PC-9 (cell line): ENCODE data around the gene CDK17. TPM values are rescaled to one million over a fixed set of nuclear protein-coding genes. Genes with fewer than 3 reads are reported as not detected.
"Not testable (repeated sequence)": the region's sequence is repeated elsewhere in the genome, so short reads cannot be mapped to it uniquely, and the experiment has no call there.

ENCODE experiments used
- BruUV-seq: library from RNA; stranded (reverse); fragments of 400-500 nt; replicated peaks from 2 replicates; lab custom pipeline; 2021; lab: Mats Ljungman, UMichigan
- CTCF ChIA-PET: fragments of 300-600 bp; sonication (Branson Sonifier 250); formaldehyde crosslinking; loops from one replicate; lab custom pipeline; 2022; ENCODE audit warnings: antibody characterized with exemption; lab: Charles Lee
- POLR2A ChIA-PET: fragments of 300-600 bp; sonication (Branson Sonifier 250); formaldehyde crosslinking; loops from one replicate; lab custom pipeline; 2022; ENCODE audit warnings: antibody characterized with exemption; ENCODE audit not compliant: unreplicated experiment; lab: Charles Lee
- DNase-seq, 2 experiments: peaks; one replicate each; pipeline versions ENCODE4 v3.0.0 to v3.0.0-alpha.2; 2015 to 2022; ENCODE audit warnings: mixed read lengths in 1 of 2
- H2AFZ ChIP-seq: fragments of 200-600 bp; sonication (generic); 2 replicates; pipeline ENCODE4 v1.8.1; 2017; ENCODE audit warnings: antibody characterized with exemption
- H3F3A ChIP-seq: fragments of 200-600 bp; sonication (generic); 2 replicates; pipeline ENCODE4 v1.8.1; 2017; ENCODE audit warnings: antibody characterized with exemption, mild to moderate bottlenecking, low read depth; ENCODE audit not compliant: insufficient read depth
- H3K27ac ChIP-seq: fragments of 200-600 bp; sonication (generic); 2 replicates; pipeline ENCODE4 v1.6.1; 2016; ENCODE audit warnings: mixed run types
- H3K27me3 ChIP-seq: fragments of 200-600 bp; sonication (generic); 2 replicates; pipeline ENCODE4 v1.6.1; 2016; ENCODE audit warnings: low read depth, mixed run types; ENCODE audit not compliant: insufficient read depth
- H3K36me3 ChIP-seq: fragments of 200-600 bp; sonication (generic); 2 replicates; pipeline ENCODE4 v1.6.1; 2016; ENCODE audit warnings: low read depth, mixed run types
- H3K4me1 ChIP-seq: fragments of 200-600 bp; sonication (generic); replicated peaks from 2 replicates; pipeline ENCODE4 v1.6.1; 2016; ENCODE audit warnings: mixed run types; ENCODE audit not compliant: insufficient read depth
- H3K4me2 ChIP-seq: fragments of 200-600 bp; sonication (generic); 2 replicates; pipeline ENCODE4 v1.6.1; 2017; ENCODE audit warnings: mixed run types
- H3K4me3 ChIP-seq: fragments of 200-600 bp; sonication (generic); 2 replicates; pipeline ENCODE4 v1.6.1; 2016; ENCODE audit warnings: mixed run types
- H3K79me2 ChIP-seq: fragments of 200-600 bp; sonication (generic); 2 replicates; pipeline ENCODE4 v1.6.1; 2017; ENCODE audit warnings: low read depth, mixed run types
- H3K9me2 ChIP-seq: fragments of 200-600 bp; sonication (generic); 2 replicates; pipeline ENCODE4 v1.8.1; 2017; ENCODE audit warnings: mild to moderate bottlenecking; ENCODE audit not compliant: insufficient read depth
- H3K9me3 ChIP-seq: fragments of 200-600 bp; sonication (generic); 2 replicates; pipeline ENCODE4 v1.8.1; 2016; ENCODE audit warnings: low read depth; ENCODE audit not compliant: insufficient read depth
- H4K20me1 ChIP-seq: fragments of 200-600 bp; sonication (generic); 2 replicates; pipeline ENCODE4 v1.8.1; 2017; ENCODE audit not compliant: insufficient read depth
- CTCF ChIP-seq: fragments of 200-600 bp; sonication (generic); conservative IDR thresholded peaks from 2 replicates; pipeline ENCODE4 v1.6.1; 2017; ENCODE audit warnings: mixed run types, antibody characterized with exemption, mild to moderate bottlenecking, moderate library complexity
- EZH2 ChIP-seq: fragments of 200-600 bp; sonication (generic); IDR thresholded peaks from 2 replicates; pipeline ENCODE4 v1.8.0; 2017; ENCODE audit warnings: antibody characterized with exemption, low read depth
- intact Hi-C: fragments of 100-400 bp; cut with micrococcal nuclease; formaldehyde crosslinking; loops from one replicate; pipeline ENCODE4 v1.10.0; 2022; ENCODE audit not compliant: unreplicated experiment
- total RNA-seq: library from RNA; stranded (reverse); gene quantifications from 2 replicates; pipeline ENCODE4 v1.2.3, GENCODE V29; 2021

CDK17 gene
- total RNA-seq, 1 experiment from 2014 or later: 29.0 TPM

GRCh38 chr12:96396914-96397313, 3.3 kb downstream of the CDK17 start:
- H3K79me2 ChIP-seq: peaks cover 76% of the 10 kb centered on the region
- H3K27ac ChIP-seq: no peak overlapping the region
- no peaks in the 10 kb centered on the region for H3K27me3 ChIP-seq
- H3K36me3 ChIP-seq: 0 out of 2 replicates have a peak, but pooled peaks cover 5% of the 10 kb centered on the region
- DNase-seq: no peak
- peak overlapping the region; percentile 96 for H3K4me2 ChIP-seq
- peaks cover 33% of the 10 kb centered on the region for H3K4me1 ChIP-seq
- H3K9me3 ChIP-seq: no peaks in the 10 kb centered on the region
- no peak overlapping the region for H3K4me3 ChIP-seq
- intact Hi-C loops: loop anchor here (5.0 to 10.0 kb wide), 2 partner anchors 45 to 102 kb away; no protein-coding TSS in a partner anchor
- H2AFZ ChIP-seq: no peak overlapping the region
- ChIA-PET CTCF (no interaction called here), POLR2A (interaction anchor here (0.6 kb wide), 1 partner anchor 783 kb away, joined by 3 read pairs; no protein-coding TSS in a partner anchor)
- H3F3A ChIP-seq: peaks cover 30% of the 10 kb centered on the region
- no peak for TF ChIP-seq EZH2
- no peak for TF ChIP-seq CTCF
- H4K20me1 ChIP-seq: peaks cover 42% of the 10 kb centered on the region
- no peaks in the 10 kb centered on the region for H3K9me2 ChIP-seq
- no TSS peak for BruUV-seq

- Histone ChIP-seq H3F3A (peaks cover 25% of the 10 kb centered on the region), H3K79me2 (peaks cover 83% of the 10 kb centered on the region), H3K9me2 (no peaks in the 10 kb centered on the region), H4K20me1 (peaks cover 42% of the 10 kb centered on the region), H3K27ac (no peak overlapping the region), H3K27me3 (no peaks in the 10 kb centered on the region), H3K36me3 (0 out of 2 replicates have a peak, but pooled peaks cover 5% of the 10 kb centered on the region), H3K4me2 (peak overlapping the region; percentile 96), H3K4me3 (no peak overlapping the region), H3K4me1 (peaks cover 27% of the 10 kb centered on the region), H3K9me3 (no peaks in the 10 kb centered on the region), H2AFZ (no peak overlapping the region)
- DNase-seq: no peak
- TF ChIP-seq EZH2 (no peak), CTCF (no peak)
- ChIA-PET POLR2A (interaction anchor here (0.6 kb wide), 1 partner anchor 784 kb away, joined by 3 read pairs; no protein-coding TSS in a partner anchor), CTCF (no interaction called here)
- BruUV-seq: no TSS peak
- intact Hi-C loops: loop anchor here (5.0 to 10.0 kb wide), 2 partner anchors 44 to 101 kb away; no protein-coding TSS in a partner anchor
These were observed 4.0 kb downstream of the CDK17 start for GRCh38 chr12:96396209-96396608.

- Histone ChIP-seq H4K20me1 (peaks cover 42% of the 10 kb centered on the region), H3K4me1 (peaks cover 27% of the 10 kb centered on the region), H3K4me2 (no peak overlapping the region), H3K9me3 (no peaks in the 10 kb centered on the region), H3K27ac (no peak overlapping the region), H3K9me2 (no peaks in the 10 kb centered on the region), H3K4me3 (no peak overlapping the region), H3K36me3 (0 out of 2 replicates have a peak, but pooled peaks cover 5% of the 10 kb centered on the region), H3K79me2 (peaks cover 93% of the 10 kb centered on the region), H3F3A (peaks cover 19% of the 10 kb centered on the region; the same call in 1 of the 2 replicates), H2AFZ (no peak overlapping the region), H3K27me3 (no peaks in the 10 kb centered on the region)
- DNase-seq: no peak
- intact Hi-C loops: loop anchor here (5.0 to 10.0 kb wide), 2 partner anchors 43 to 100 kb away; no protein-coding TSS in a partner anchor
- ChIA-PET POLR2A (no interaction called here), CTCF (no interaction called here)
- BruUV-seq: no TSS peak
- no peak for TF ChIP-seq CTCF
- no peak for TF ChIP-seq EZH2
These were observed 5.0 kb downstream of the CDK17 start for GRCh38 chr12:96395236-96395635.

DNA sequence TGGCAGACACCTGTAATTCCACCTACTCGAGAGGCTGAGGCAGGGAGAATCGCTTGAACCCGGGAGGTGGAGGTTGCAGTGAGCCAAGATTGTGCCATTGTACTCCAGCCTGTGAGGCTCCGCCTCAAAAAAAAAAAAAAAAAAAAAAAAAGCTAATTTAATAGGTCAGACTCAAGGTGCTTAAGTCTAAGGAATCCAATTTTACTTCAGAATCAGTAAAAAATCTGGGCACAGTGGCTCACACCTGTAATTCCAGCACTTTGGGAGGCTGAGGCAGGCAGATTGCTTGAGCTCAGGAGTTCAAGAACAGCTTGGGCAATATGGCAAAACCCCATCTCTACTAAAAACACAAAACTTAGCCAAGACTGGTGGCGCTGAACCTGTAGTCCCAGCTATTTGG, 7.0 kb downstream of the CDK17 start:
- not testable (repeated sequence) for H3K27ac ChIP-seq, BruUV-seq, H2AFZ ChIP-seq, H3K36me3 ChIP-seq, H3K4me2 ChIP-seq, H3K9me2 ChIP-seq, H3K4me3 ChIP-seq, H3K9me3 ChIP-seq, DNase-seq, H3K27me3 ChIP-seq
- Histone ChIP-seq H3F3A (peaks cover 11% of the 10 kb centered on the region; the same call in 1 of the 2 replicates), H3K4me1 (peaks cover 27% of the 10 kb centered on the region), H3K79me2 (peaks cover 97% of the 10 kb centered on the region), H4K20me1 (peaks cover 41% of the 10 kb centered on the region)
- ChIA-PET CTCF (interaction anchor here (0.6 to 0.7 kb wide), 2 partner anchors 12 to 105 kb away, joined by 3 read pairs; no protein-coding TSS in a partner anchor), POLR2A (interaction anchor here (0.6 kb wide), 2 partner anchors 30 to 109 kb away, joined by 3 to 6 read pairs; no protein-coding TSS in a partner anchor)
- intact Hi-C loops: loop anchor here (10.0 kb wide), 1 partner anchor 98 kb away; no protein-coding TSS in a partner anchor
